ENCODE data around the gene APPL2. TPM values are rescaled to one million over a fixed set of nuclear protein-coding genes. Genes with fewer than 3 reads are reported as not detected.
"Not testable (repeated sequence)": the region's sequence is repeated elsewhere in the genome, so short reads cannot be mapped to it uniquely, and the experiment has no call there.

APPL2 gene
- total RNA-seq, 2 donors from 2014 or later, result 18.2 to 19.2 TPM

- ATAC-seq (no peak), DNase-seq (no peak)
- intact Hi-C loops (cut with DNase I), result no loop called here
These were observed 25.0 kb upstream of the APPL2 start for GRCh38 chr12:105261010-105261409.

- intact Hi-C loops (cut with DNase I), result no loop called here
- DNase-seq (no peak), ATAC-seq (no peak)
These were observed 23.3 kb upstream of the APPL2 start for GRCh38 chr12:105259226-105259625.

- intact Hi-C loops (cut with DNase I), result no loop called here
- ATAC-seq, result peak in 1 of 2 donors; percentile 47
- DNase-seq, result no peak
These were observed 21.4 kb upstream of the APPL2 start for GRCh38 chr12:105257321-105257728.

GRCh38 chr12:105256921-105257320, 20.9 kb upstream of the APPL2 start:
- ATAC-seq (no peak), DNase-seq (no peak)
- intact Hi-C loops (cut with DNase I), result no loop called here

GRCh38 chr12:105256431-105256830, 20.5 kb upstream of the APPL2 start:
- ATAC-seq; DNase-seq; intact Hi-C loops (cut with DNase I): not testable (repeated sequence)

- intact Hi-C loops (cut with DNase I), result no loop called here
- DNase-seq (no peak), ATAC-seq (no peak)
These were observed 20.0 kb upstream of the APPL2 start for GRCh38 chr12:105256011-105256410.

GRCh38 chr12:105253866-105254513, 18.0 kb upstream of the APPL2 start:
- intact Hi-C loops (cut with DNase I), result no loop called here
- ATAC-seq (peak in 1 of 2 donors; percentile 26), DNase-seq (no peak)

GRCh38 chr12:105252901-105253300, 16.9 kb upstream of the APPL2 start:
- ATAC-seq (no peak), DNase-seq (no peak)
- intact Hi-C loops (cut with DNase I), result no loop called here

- ATAC-seq; DNase-seq; intact Hi-C loops (cut with DNase I): not testable (repeated sequence)
These were observed 9.9 kb upstream of the APPL2 start for GRCh38 chr12:105245776-105246427.

GRCh38 chr12:105245291-105245690, 9.3 kb upstream of the APPL2 start:
- ATAC-seq (no peak), DNase-seq (no peak)
- intact Hi-C loops (cut with DNase I), result no loop called here

- no peak for DNase-seq
- ATAC-seq, result no peak
- intact Hi-C loops (cut with DNase I), result no loop called here
These were observed 4.3 kb upstream of the APPL2 start for GRCh38 chr12:105240228-105240627.

- intact Hi-C loops (cut with DNase I), result no loop called here
- DNase-seq, result no peak
- ATAC-seq, result no peak
These were observed 3.3 kb upstream of the APPL2 start for GRCh38 chr12:105239304-105239703.

GRCh38 chr12:105237666-105238065, 1.7 kb upstream of the APPL2 start:
- DNase-seq (no peak), ATAC-seq (no peak)
- intact Hi-C loops (cut with DNase I), result no loop called here

GRCh38 chr12:105235281-105235731, 668 bp downstream of the APPL2 start:
- ATAC-seq (peak in 1 of 2 donors; percentile 8), DNase-seq (no peak)
- intact Hi-C loops (cut with DNase I), result no loop called here

- DNase-seq, result no peak
- intact Hi-C loops (cut with DNase I), result no loop called here
- no peak for ATAC-seq
These were observed 1.8 kb downstream of the APPL2 start for GRCh38 chr12:105234197-105234596.

- intact Hi-C loops (cut with DNase I), result no loop called here
- DNase-seq, result no peak
- ATAC-seq, result no peak
These were observed 2.7 kb downstream of the APPL2 start for GRCh38 chr12:105233041-105233905.

- intact Hi-C loops (cut with DNase I), result no loop called here
- ATAC-seq (no peak), DNase-seq (no peak)
These were observed 4.6 kb downstream of the APPL2 start for GRCh38 chr12:105231396-105231795.

GRCh38 chr12:105229371-105229770, 6.6 kb downstream of the APPL2 start:
- DNase-seq, result no peak
- intact Hi-C loops (cut with DNase I), result loop anchor here in 1 of 2 donors (10.0 kb wide), 1 partner anchor 155 kb away; no protein-coding TSS in a partner anchor
- ATAC-seq, result peak in 1 of 2 donors; percentile 16

GRCh38 chr12:105228966-105229365, 7.0 kb downstream of the APPL2 start:
- intact Hi-C loops (cut with DNase I), result loop anchor here in 1 of 2 donors (10.0 kb wide), 1 partner anchor 156 kb away; no protein-coding TSS in a partner anchor
- DNase-seq (no peak), ATAC-seq (no peak)

GRCh38 chr12:105228494-105228893, 7.5 kb downstream of the APPL2 start:
- DNase-seq, result no peak
- intact Hi-C loops (cut with DNase I), result loop anchor here in 1 of 2 donors (10.0 kb wide), 1 partner anchor 156 kb away; no protein-coding TSS in a partner anchor

More at GRCh38 chr12:105228494-105228893, 7.5 kb downstream of the APPL2 start:
- no peak for ATAC-seq
